ENCODE data around the gene SPON1. TPM values are rescaled to one million over a fixed set of nuclear protein-coding genes. Genes with fewer than 3 reads are reported as not detected.

The SPON1 gene
- total and polyA plus RNA-seq, 8 donors: 9.3 to 122 (median 26.9) TPM

GRCh38 chr11:14259186-14259784 lies 296.8 kb downstream of the SPON1 start:
- Histone ChIP-seq H3K9me3 (no peaks in the 10 kb centered on the region), H3K36me3 (peaks cover 5 to 65% (median 18%) of the 10 kb centered on the region in 4 donors), H3K4me3 (no peak overlapping the region), H3K27ac (no peak overlapping the region), H3K27me3 (peaks cover 0 to 8% (median 0%) of the 10 kb centered on the region in 3 donors), H3K4me1 (peaks cover 0 to 53% (median 26%) of the 10 kb centered on the region in 4 donors)
- intact Hi-C loops (cut with DNase I; ENCODE audit: low total_unique reads): no loop called here
- WGBS, 5 donors: 39 to 72% (median 46%) methylated on average over 37 to 38 of the region's 38 CpGs
- TF ChIP-seq EP300 (IDR thresholded peaks at IDR 0.05): no peak
- TF ChIP-seq, protein P1, sequence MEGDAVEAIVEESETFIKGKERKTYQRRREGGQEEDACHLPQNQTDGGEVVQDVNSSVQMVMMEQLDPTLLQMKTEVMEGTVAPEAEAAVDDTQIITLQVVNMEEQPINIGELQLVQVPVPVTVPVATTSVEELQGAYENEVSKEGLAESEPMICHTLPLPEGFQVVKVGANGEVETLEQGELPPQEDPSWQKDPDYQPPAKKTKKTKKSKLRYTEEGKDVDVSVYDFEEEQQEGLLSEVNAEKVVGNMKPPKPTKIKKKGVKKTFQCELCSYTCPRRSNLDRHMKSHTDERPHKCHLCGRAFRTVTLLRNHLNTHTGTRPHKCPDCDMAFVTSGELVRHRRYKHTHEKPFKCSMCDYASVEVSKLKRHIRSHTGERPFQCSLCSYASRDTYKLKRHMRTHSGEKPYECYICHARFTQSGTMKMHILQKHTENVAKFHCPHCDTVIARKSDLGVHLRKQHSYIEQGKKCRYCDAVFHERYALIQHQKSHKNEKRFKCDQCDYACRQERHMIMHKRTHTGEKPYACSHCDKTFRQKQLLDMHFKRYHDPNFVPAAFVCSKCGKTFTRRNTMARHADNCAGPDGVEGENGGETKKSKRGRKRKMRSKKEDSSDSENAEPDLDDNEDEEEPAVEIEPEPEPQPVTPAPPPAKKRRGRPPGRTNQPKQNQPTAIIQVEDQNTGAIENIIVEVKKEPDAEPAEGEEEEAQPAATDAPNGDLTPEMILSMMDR (IDR thresholded peaks at IDR 0.05): no peak
- TF ChIP-seq POLR2AphosphoS5 (IDR thresholded peaks at IDR 0.05): no peak
- no peak for TF ChIP-seq POLR2A (IDR thresholded peaks at IDR 0.05)
- no peak for DNase-seq

- no peaks in the 10 kb centered on the region for H3K9me3 ChIP-seq
- H3K27me3 ChIP-seq: peaks cover 0 to 8% (median 0%) of the 10 kb centered on the region in 3 donors
- 78 to 100% (median 87%) methylated on average over 1 of the region's 1 CpG for WGBS, 5 donors
- no peak for TF ChIP-seq EP300 (IDR thresholded peaks at IDR 0.05)
- TF ChIP-seq POLR2A (IDR thresholded peaks at IDR 0.05): no peak
- TF ChIP-seq, protein P1 (IDR thresholded peaks at IDR 0.05): no peak
- no peak for TF ChIP-seq POLR2AphosphoS5 (IDR thresholded peaks at IDR 0.05)
- intact Hi-C loops (cut with DNase I; ENCODE audit: low total_unique reads): no loop called here
- H3K4me3 ChIP-seq: no peak overlapping the region
- H3K27ac ChIP-seq: no peak overlapping the region
- DNase-seq: no peak
- H3K4me1 ChIP-seq: peaks cover 0 to 50% (median 26%) of the 10 kb centered on the region in 4 donors
- H3K36me3 ChIP-seq: peaks cover 5 to 65% (median 18%) of the 10 kb centered on the region in 4 donors
Observed at GRCh38 chr11:14259878-14260277, 297.4 kb downstream of the SPON1 start.

DNA sequence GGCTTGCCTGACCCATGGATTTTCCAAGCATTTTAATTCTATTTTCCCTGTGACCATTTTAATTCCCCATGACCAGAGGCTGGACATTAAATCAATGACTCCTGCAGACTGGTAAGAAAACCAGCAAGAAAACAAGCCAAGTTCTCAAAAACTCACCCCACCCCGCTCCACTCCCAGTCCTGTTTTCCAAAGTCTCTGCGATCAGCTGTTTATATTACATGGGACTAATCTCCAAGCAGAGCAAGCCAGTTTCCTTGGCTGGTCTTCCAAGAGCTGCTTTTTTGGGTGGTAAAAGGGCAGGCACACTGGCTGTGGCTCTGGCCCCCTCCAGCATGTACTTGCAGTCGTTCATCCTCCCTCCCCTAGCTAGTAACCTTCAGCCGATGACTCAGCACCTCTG lies 298.5 kb downstream of the SPON1 start:
- TF ChIP-seq, protein P1 (IDR thresholded peaks at IDR 0.05): no peak
- no peak for TF ChIP-seq POLR2A (IDR thresholded peaks at IDR 0.05)
- no peak for TF ChIP-seq POLR2AphosphoS5 (IDR thresholded peaks at IDR 0.05)
- no peak for TF ChIP-seq EP300 (IDR thresholded peaks at IDR 0.05)
- WGBS, 5 donors: 52 to 66% (median 63%) methylated on average over 4 of the region's 4 CpGs

GRCh38 chr11:14262271-14262846 lies 299.8 kb downstream of the SPON1 start:
- peaks cover 0 to 8% (median 0%) of the 10 kb centered on the region in 3 donors for H3K27me3 ChIP-seq
- no peak overlapping the region for H3K4me3 ChIP-seq
- intact Hi-C loops (cut with DNase I; ENCODE audit: low total_unique reads): no loop called here
- no peaks in the 10 kb centered on the region for H3K9me3 ChIP-seq
- TF ChIP-seq POLR2AphosphoS5 (IDR thresholded peaks at IDR 0.05) (no peak), EP300 (IDR thresholded peaks at IDR 0.05) (no peak), POLR2A (IDR thresholded peaks at IDR 0.05) (no peak)
- TF ChIP-seq, protein P1 (IDR thresholded peaks at IDR 0.05): no peak
- H3K36me3 ChIP-seq: peaks cover 13 to 71% (median 30%) of the 10 kb centered on the region in 4 donors
- no peak overlapping the region for H3K27ac ChIP-seq
- H3K4me1 ChIP-seq: peaks cover 0 to 44% (median 26%) of the 10 kb centered on the region in 4 donors
- DNase-seq: no peak
- WGBS, 5 donors: 81 to 92% (median 88%) methylated on average over 8 of the region's 8 CpGs

More for the DNA sequence above, 298.5 kb downstream of the SPON1 start:
- peaks cover 0 to 46% (median 26%) of the 10 kb centered on the region in 4 donors for H3K4me1 ChIP-seq
- no peak for DNase-seq
- no peaks in the 10 kb centered on the region for H3K9me3 ChIP-seq
- H3K36me3 ChIP-seq: peaks cover 13 to 69% (median 25%) of the 10 kb centered on the region in 4 donors
- intact Hi-C loops (cut with DNase I; ENCODE audit: low total_unique reads): no loop called here
- H3K27me3 ChIP-seq: peaks cover 0 to 8% (median 0%) of the 10 kb centered on the region in 3 donors
- H3K4me3 ChIP-seq: no peak overlapping the region
- no peak overlapping the region for H3K27ac ChIP-seq
